ENCODE results near the gene RORB. TPM values are rescaled to one million over a fixed set of nuclear protein-coding genes. Genes with fewer than 3 reads are reported as not detected.

The RORB gene
- polyA plus RNA-seq, 3 donors: not detected

DNA sequence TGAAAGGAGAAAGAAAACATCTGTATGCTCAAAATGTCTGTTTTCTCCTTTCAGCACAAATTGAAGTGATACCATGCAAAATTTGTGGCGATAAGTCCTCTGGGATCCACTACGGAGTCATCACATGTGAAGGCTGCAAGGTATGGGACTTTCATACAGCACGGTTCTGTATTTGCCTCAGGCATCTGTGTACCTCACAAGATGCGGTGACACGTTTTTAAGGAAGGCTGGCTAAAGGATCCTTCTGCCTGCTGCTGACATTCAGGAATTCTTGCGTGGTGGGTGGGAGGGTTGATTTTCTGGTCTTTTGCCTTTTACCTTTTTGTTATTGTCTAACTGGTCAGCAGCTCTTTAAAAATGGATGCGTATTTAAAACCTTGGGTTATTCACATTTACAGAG, 133.1 kb downstream of the RORB start:
- intact Hi-C loops (cut with micrococcal nuclease): no loop called here
- H3K9me3 Mint-ChIP-seq: no peaks in the 10 kb centered on the region
- Histone ChIP-seq H3K36me3 (replicated peaks in 1 of 2; ENCODE audit: control insufficient read depth in 1 of 2, insufficient read depth in 2 of 2, low read length in 2 of 2) (no peaks in the 10 kb centered on the region), H3K27ac (ENCODE audit: low read depth in 1 of 2, low read length in 2 of 2) (no peak overlapping the region), H3K4me2 (replicated peaks; ENCODE audit: extremely low read depth, low read length, poor library complexity, severe bottlenecking) (no peak overlapping the region), H3K4me3 (replicated peaks in 1 of 3; ENCODE audit: low read depth in 2 of 3, low read length in 3 of 3) (no peak overlapping the region), H3K79me2 (ENCODE audit: insufficient read depth, low read length) (no peaks in the 10 kb centered on the region), H3K9ac (ENCODE audit: insufficient read depth, low read length, poor library complexity, severe bottlenecking) (no peak overlapping the region), H2AFZ (ENCODE audit: insufficient read depth, low read depth, low read length, poor library complexity, severe bottlenecking) (no peak overlapping the region), H3K9me3 (replicated peaks in 1 of 2; ENCODE audit: control insufficient read depth in 1 of 2, insufficient read depth in 1 of 2, low read length in 2 of 2) (no peaks in the 10 kb centered on the region), H3K27me3 (ENCODE audit: control insufficient read depth in 2 of 2, insufficient read depth in 2 of 2, low read length in 2 of 2) (no peaks in the 10 kb centered on the region), H4K20me1 (ENCODE audit: insufficient read depth, low read length) (no peaks in the 10 kb centered on the region), H3K4me1 (ENCODE audit: control insufficient read depth in 1 of 2, insufficient read depth in 2 of 2, low read length in 2 of 2) (no peaks in the 10 kb centered on the region)
- no peak overlapping the region for H3K27ac Mint-ChIP-seq
- TF ChIP-seq, protein P1, sequence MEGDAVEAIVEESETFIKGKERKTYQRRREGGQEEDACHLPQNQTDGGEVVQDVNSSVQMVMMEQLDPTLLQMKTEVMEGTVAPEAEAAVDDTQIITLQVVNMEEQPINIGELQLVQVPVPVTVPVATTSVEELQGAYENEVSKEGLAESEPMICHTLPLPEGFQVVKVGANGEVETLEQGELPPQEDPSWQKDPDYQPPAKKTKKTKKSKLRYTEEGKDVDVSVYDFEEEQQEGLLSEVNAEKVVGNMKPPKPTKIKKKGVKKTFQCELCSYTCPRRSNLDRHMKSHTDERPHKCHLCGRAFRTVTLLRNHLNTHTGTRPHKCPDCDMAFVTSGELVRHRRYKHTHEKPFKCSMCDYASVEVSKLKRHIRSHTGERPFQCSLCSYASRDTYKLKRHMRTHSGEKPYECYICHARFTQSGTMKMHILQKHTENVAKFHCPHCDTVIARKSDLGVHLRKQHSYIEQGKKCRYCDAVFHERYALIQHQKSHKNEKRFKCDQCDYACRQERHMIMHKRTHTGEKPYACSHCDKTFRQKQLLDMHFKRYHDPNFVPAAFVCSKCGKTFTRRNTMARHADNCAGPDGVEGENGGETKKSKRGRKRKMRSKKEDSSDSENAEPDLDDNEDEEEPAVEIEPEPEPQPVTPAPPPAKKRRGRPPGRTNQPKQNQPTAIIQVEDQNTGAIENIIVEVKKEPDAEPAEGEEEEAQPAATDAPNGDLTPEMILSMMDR (IDR thresholded peaks at IDR 0.05): no peak
- DNase-seq: no peak
- WGBS (ENCODE audit: insufficient coverage): 73% methylated on average over 5 of the region's 7 CpGs
- no peaks in the 10 kb centered on the region for H3K36me3 Mint-ChIP-seq
- no peaks in the 10 kb centered on the region for H3K4me1 Mint-ChIP-seq
- peaks cover 0 to 1% (median 0%) of the 10 kb centered on the region in 3 donors for H3K27me3 Mint-ChIP-seq (ENCODE audit: low read depth in 3 of 3)
- H3K4me3 Mint-ChIP-seq: no peak overlapping the region

DNA sequence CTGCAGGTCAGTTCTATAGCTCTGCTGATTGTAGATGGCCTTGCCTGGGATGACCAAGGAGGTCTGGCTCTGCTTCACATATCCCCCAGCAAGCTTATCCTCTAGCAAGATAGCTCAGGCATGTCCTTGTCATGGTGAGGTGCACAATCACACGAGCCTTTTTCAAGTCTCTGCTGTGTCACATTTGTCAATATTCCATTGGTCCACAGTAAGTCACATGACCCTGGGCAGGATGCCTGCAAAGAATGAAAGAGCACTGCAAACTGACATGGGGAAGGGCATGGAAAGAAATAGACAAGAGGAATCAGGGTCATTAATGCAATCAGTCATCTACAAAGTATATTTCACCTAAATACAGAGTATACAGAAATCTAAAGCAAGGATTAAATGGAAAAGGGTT, 142.0 kb downstream of the RORB start:
- H3K4me1 Mint-ChIP-seq: no peaks in the 10 kb centered on the region
- Histone ChIP-seq H3K36me3 (replicated peaks in 1 of 2; ENCODE audit: control insufficient read depth in 1 of 2, insufficient read depth in 2 of 2, low read length in 2 of 2) (no peaks in the 10 kb centered on the region), H3K4me3 (replicated peaks in 1 of 3; ENCODE audit: low read depth in 2 of 3, low read length in 3 of 3) (no peak overlapping the region), H3K79me2 (ENCODE audit: insufficient read depth, low read length) (no peaks in the 10 kb centered on the region), H2AFZ (ENCODE audit: insufficient read depth, low read depth, low read length, poor library complexity, severe bottlenecking) (no peak overlapping the region), H4K20me1 (ENCODE audit: insufficient read depth, low read length) (no peaks in the 10 kb centered on the region), H3K4me1 (ENCODE audit: control insufficient read depth in 1 of 2, insufficient read depth in 2 of 2, low read length in 2 of 2) (no peaks in the 10 kb centered on the region), H3K27ac (ENCODE audit: low read depth in 1 of 2, low read length in 2 of 2) (no peak overlapping the region), H3K9ac (ENCODE audit: insufficient read depth, low read length, poor library complexity, severe bottlenecking) (no peak overlapping the region), H3K9me3 (replicated peaks in 1 of 2; ENCODE audit: control insufficient read depth in 1 of 2, insufficient read depth in 1 of 2, low read length in 2 of 2) (no peaks in the 10 kb centered on the region), H3K27me3 (ENCODE audit: control insufficient read depth in 2 of 2, insufficient read depth in 2 of 2, low read length in 2 of 2) (no peaks in the 10 kb centered on the region), H3K4me2 (replicated peaks; ENCODE audit: extremely low read depth, low read length, poor library complexity, severe bottlenecking) (no peak overlapping the region)
- intact Hi-C loops (cut with micrococcal nuclease): no loop called here
- DNase-seq: no peak
- no peaks in the 10 kb centered on the region for H3K36me3 Mint-ChIP-seq
- 67% methylated on average over 1 of the region's 1 CpG for WGBS (ENCODE audit: insufficient coverage)
- no peak overlapping the region for H3K27ac Mint-ChIP-seq
- H3K9me3 Mint-ChIP-seq: peaks cover 0 to 2% (median 0%) of the 10 kb centered on the region in 7 donors
- TF ChIP-seq, protein P1 (IDR thresholded peaks at IDR 0.05): no peak
- H3K4me3 Mint-ChIP-seq: no peak overlapping the region
- peaks cover 0 to 5% (median 0%) of the 10 kb centered on the region in 3 donors for H3K27me3 Mint-ChIP-seq (ENCODE audit: low read depth in 3 of 3)
